Mucosa of descending colon (tissue), 3 donors: ENCODE data around the gene RAD9A. TPM values are rescaled to one million over a fixed set of nuclear protein-coding genes. Genes with fewer than 3 reads are reported as not detected.

Experiments
- ATAC-seq: fragments of 200-7000 bp; cut with Tn5 transposase; one replicate; pipeline ENCODE4 v1.9.1; 2020; ENCODE audit warnings: mild to moderate bottlenecking, moderate library complexity
- DNase-seq, 3 donors: peaks; one replicate each; pipeline ENCODE4 v3.0.0-alpha.2; 2020
- H3K36me3 ChIP-seq: fragments of 200-600 bp; one replicate; pipeline ENCODE4 v1.8.0; 2021; ENCODE audit warnings: low read depth, mild to moderate bottlenecking
- H3K4me1 ChIP-seq: fragments of 200-600 bp; one replicate; pipeline ENCODE4 v1.8.0; 2021; ENCODE audit warnings: low read depth, mild to moderate bottlenecking
- H3K4me3 ChIP-seq: fragments of 200-600 bp; one replicate; pipeline ENCODE4 v1.8.0; 2021; ENCODE audit warnings: mild to moderate bottlenecking
- H3K9me3 ChIP-seq: fragments of 200-600 bp; one replicate; pipeline ENCODE4 v1.8.0; 2021; ENCODE audit warnings: mild to moderate bottlenecking
- CTCF ChIP-seq: fragments of 200-600 bp; IDR thresholded peaks from one replicate; pipeline ENCODE4 v1.8.0; 2022; ENCODE audit warnings: antibody characterized with exemption, mild to moderate bottlenecking
- intact Hi-C, 2 donors: fragments of 100-400 bp; cut with DNase I in 1 of 2; cut with micrococcal nuclease in 1 of 2; formaldehyde crosslinking; loops; one replicate each; pipeline versions ENCODE4 v1.11.0 to v1.11.1; 2022; cut with DNase I, micrococcal nuclease
- total RNA-seq, 3 donors: library from RNA; stranded (reverse); fragmentation: NEBNext Ultra II Directional in 2 of 3; extraction: Animal tissue kit (Norgen Biotek cat#: 25700) in 2 of 3; gene quantifications; one replicate each; pipeline versions ENCODE4 v1.2.1 to v1.2.4, GENCODE V29; 2021 to 2023
- donor health status: DM: no; HTN: no; CAD: no; lungs with moderate emphysema.
- donor health status: DM: no; HTN: no; CAD: no.
- donor health status: DM: no; HTN: yes; CAD: no.

Gene RAD9A
- total RNA-seq, 3 donors from 2014 or later = 27.9 to 39.3 (median 29.1) TPM

- Histone ChIP-seq H3K4me1 (peaks cover 9% of the 10 kb centered on the region), H3K36me3 (no peaks in the 10 kb centered on the region)
- intact Hi-C loops = no loop called here
These were observed 26.7 kb upstream of the RAD9A start for GRCh38 chr11:67364783-67365722.

DNA sequence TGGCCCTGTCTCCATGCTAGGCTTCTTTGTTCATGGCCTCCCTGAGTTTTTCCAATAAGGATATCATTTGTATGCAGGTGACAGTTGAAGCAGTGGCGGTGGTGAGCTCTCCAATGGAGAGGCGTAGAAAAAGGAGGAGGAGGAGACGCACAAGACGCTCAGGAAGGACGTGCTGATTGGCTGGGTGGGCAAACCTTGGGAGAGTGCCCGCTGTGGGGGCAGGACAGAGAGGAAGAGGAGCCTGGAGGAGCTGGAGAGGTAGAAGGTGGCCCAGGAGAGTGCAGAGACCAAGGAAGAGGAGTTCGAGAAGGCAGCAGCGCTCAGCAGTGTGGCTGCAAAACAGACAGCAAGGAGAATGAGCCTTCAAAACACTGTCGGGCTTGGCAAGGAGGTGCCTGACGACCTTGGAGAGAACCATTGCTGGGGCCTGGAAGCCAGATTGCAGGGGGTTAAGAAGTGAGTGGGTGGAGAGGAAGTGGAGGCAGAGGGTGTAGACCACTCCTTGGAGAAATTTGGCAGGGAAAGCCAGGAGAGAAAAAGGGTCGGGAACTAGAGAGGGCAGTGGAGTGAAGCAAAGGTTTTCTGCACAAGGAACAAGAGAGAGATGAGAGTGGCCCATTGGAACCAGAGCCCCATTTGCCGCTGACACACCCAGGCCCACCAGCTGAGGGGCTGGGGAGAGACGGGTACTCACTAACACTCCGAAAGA is 25.9 kb upstream of the RAD9A start:
- TF ChIP-seq CTCF = no peak
- DNase-seq (no peak), ATAC-seq (no peak)
- Histone ChIP-seq H3K9me3 (no peaks in the 10 kb centered on the region), H3K36me3 (no peaks in the 10 kb centered on the region), H3K4me3 (no peak overlapping the region), H3K4me1 (peaks cover 10% of the 10 kb centered on the region)
- intact Hi-C loops = no loop called here

More at GRCh38 chr11:67364783-67365722, 26.7 kb upstream of the RAD9A start:
- Histone ChIP-seq H3K9me3 (no peaks in the 10 kb centered on the region), H3K4me3 (no peak overlapping the region)
- no peak for TF ChIP-seq CTCF
- ATAC-seq (peak; percentile 36), DNase-seq (no peak)

DNA sequence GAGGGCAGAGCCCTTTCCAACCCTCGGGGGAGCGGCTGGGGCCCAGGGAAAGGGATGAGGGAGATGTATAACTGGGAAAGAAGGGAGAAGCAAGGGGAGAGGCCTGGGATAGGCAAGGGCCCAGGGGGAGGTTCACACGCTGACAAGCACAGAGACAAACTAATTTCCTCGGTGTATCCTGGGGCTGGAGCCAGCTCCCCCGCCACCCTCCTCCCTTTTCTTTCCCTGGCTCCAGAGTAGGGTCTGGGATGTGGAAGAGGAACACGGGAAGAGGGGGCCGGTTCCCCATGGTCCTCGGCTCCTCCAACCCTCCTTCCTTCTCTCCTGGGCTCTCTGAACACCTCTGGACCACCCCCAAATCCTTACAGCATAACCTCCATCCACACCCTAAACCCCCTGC is 25.2 kb upstream of the RAD9A start:
- no peak for TF ChIP-seq CTCF
- peaks cover 14% of the 10 kb centered on the region for H3K4me1 ChIP-seq
- DNase-seq = no peak
- H3K36me3 ChIP-seq = no peaks in the 10 kb centered on the region
- intact Hi-C loops = no loop called here
- H3K9me3 ChIP-seq = no peaks in the 10 kb centered on the region
- no peak overlapping the region for H3K4me3 ChIP-seq
- ATAC-seq = no peak

DNA sequence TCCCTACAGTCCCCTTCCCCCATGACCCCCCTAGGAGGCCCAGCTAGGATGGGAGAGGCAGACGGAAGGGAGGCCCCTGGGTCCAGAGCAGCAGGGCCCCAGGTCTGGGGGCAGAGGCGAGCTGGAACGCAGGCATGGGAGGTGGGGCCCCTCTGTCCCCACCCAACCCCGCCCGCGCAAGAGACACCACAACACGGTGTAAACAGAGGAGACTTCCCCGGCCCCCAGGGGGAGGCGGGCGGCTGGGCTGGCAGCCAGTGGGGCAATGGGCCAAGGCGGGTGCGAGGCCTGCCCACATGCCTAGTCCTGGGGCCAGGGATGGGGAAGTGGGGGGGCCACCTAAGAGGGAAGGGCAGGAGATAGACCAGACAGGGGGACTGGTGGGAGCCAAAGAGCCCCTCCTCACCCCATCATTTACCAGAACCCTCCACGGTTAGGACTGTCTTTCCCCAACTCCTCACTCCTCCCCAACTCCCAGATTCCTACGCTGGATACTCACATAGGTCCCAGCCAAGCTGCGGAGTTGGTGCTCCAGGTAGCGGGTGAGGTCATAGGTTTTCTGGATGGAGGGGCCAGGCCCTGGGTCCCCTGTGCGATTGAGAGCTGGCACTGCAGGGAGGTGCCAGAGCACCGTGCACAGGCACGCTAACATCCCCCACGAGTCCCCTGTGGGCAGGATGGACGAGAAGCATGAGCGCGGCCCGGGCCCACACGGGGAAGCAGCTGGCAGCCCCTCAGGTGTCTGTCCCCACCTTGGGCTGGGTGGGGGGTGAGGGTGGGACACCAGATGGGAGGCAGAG is 24.6 kb upstream of the RAD9A start:
- DNase-seq = peak in 1 of 3 donors; percentile 58
- Histone ChIP-seq H3K4me3 (no peak overlapping the region), H3K9me3 (no peaks in the 10 kb centered on the region), H3K4me1 (peaks cover 20% of the 10 kb centered on the region), H3K36me3 (no peaks in the 10 kb centered on the region)
- peak; percentile 18 for ATAC-seq
- TF ChIP-seq CTCF = no peak
- intact Hi-C loops = no loop called here

GRCh38 chr11:67367761-67368227 is 24.0 kb upstream of the RAD9A start:
- intact Hi-C loops = no loop called here
- ATAC-seq = no peak

More at GRCh38 chr11:67367761-67368227, 24.0 kb upstream of the RAD9A start:
- no peak overlapping the region for H3K4me3 ChIP-seq
- no peaks in the 10 kb centered on the region for H3K36me3 ChIP-seq
- H3K4me1 ChIP-seq = peaks cover 22% of the 10 kb centered on the region
- no peak for TF ChIP-seq CTCF
- no peaks in the 10 kb centered on the region for H3K9me3 ChIP-seq
- DNase-seq = no peak
